ENCODE measurements around the gene BCAS3.

GRCh38 chr17:61317779-61318178 is 640.1 kb downstream of the BCAS3 start:
- TF ChIP-seq CTCF (conservative IDR thresholded peaks at IDR 0.05; ENCODE audit: low read depth, low read length) (no peak), EZH2 (IDR thresholded peaks at IDR 0.05; ENCODE audit: borderline replicate concordance, low read depth, low read length, poor library complexity, severe bottlenecking) (no peak)

All from A673 (cell line).